Subcutaneous adipose tissue (tissue), 4 donors: ENCODE data around the gene HDAC6. TPM values are rescaled to one million over a fixed set of nuclear protein-coding genes. Genes with fewer than 3 reads are reported as not detected.

ENCODE experiments used
- total RNA-seq, 4 donors: library from RNA; depleted of rRNA; stranded (reverse); fragments of >200 nt; gene quantifications; one replicate each; pipeline ENCODE4 v1.1.0, GENCODE V29; 2016
- TF ChIP-seq, protein P1 (sequence below): fragments of 450-650 bp; IDR thresholded peaks from one replicate; pipeline ENCODE4 v1.5.1; 2016; ENCODE audit warnings: low read depth, mild to moderate bottlenecking, control low read depth, antibody characterized with exemption, moderate library complexity

Gene HDAC6
- total RNA-seq, 4 donors from 2014 or later, result 24.9 to 74.6 (median 59.8) TPM

DNA sequence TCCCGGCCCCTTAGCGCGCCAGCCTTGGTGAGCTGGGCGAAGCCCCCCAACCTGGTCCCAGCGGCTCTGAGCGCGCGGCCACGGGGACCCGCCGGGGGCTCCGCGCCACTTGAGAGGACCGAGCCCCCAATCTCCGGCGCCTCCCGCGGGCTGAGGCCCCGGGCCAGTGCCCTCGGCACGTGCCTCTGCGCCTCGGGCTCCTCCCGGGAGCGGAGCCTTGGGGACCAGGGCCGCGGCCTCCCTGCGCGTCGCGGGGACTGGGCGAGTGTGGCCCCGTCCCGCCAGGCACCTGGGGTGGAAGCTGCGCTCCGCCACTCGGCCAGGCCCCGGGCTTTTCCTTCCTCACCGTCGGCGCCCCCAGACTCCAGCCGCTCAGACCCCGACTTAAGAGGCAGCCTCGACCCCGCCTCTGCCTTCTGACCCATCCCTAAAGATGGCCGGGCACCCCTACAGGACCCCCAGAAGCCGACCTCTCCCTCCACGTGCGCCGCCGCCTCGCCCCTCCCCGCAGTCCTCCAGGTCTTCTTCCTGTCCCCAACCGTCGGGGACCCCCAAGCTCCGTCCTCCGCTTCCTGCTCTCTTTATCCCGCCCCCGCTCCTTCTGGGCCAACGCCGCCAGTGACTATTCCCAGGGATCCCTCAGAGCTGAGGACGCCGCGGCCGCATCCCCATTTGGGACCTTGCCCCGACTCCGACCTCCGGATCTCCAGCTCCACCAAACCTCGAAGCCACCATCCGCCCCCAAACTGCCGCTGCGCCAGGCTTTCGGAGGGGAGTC lies 25.2 kb downstream of the HDAC6 start:
- TF ChIP-seq, protein P1, sequence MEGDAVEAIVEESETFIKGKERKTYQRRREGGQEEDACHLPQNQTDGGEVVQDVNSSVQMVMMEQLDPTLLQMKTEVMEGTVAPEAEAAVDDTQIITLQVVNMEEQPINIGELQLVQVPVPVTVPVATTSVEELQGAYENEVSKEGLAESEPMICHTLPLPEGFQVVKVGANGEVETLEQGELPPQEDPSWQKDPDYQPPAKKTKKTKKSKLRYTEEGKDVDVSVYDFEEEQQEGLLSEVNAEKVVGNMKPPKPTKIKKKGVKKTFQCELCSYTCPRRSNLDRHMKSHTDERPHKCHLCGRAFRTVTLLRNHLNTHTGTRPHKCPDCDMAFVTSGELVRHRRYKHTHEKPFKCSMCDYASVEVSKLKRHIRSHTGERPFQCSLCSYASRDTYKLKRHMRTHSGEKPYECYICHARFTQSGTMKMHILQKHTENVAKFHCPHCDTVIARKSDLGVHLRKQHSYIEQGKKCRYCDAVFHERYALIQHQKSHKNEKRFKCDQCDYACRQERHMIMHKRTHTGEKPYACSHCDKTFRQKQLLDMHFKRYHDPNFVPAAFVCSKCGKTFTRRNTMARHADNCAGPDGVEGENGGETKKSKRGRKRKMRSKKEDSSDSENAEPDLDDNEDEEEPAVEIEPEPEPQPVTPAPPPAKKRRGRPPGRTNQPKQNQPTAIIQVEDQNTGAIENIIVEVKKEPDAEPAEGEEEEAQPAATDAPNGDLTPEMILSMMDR, result no peak

DNA sequence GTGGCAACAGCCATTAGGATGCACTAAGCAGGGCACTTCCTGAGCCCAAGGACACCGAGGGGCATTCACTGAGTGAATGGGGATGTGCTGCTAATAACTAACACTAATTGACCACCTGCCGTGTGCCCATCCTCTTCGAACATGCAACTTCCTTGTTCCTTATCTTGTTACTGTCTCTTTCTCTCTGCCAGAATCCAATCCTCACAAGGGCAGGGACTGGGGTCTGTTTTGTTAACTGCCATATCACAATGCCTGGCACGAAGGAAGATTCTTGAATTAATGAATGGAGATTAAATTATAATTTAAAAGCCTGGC lies 25.7 kb downstream of the HDAC6 start:
- TF ChIP-seq, protein P1, result no peak

DNA sequence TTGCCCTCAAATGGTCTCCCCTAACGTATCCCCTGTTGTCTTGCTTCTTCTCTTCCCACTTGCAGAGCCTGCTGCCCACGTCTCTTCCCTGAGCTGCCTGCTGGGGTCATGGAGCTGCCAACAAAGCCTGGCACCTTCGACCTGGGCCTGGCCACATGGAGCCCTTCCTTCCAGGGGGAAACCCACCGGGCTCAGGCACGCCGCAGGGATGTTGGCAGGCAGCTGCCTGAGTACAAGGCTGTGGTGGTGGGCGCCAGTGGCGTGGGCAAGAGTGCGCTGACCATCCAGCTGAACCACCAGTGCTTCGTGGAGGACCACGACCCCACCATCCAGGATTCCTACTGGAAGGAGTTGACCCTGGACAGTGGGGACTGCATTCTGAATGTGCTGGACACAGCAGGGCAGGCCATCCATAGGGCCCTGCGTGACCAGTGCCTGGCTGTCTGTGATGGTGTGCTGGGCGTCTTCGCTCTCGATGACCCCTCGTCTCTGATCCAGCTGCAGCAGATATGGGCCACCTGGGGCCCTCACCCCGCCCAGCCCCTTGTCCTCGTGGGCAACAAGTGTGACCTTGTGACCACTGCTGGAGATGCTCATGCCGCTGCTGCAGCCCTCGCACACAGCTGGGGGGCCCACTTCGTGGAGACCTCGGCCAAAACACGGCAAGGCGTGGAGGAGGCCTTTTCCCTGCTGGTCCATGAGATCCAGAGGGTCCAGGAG lies 27.3 kb downstream of the HDAC6 start:
- TF ChIP-seq, protein P1, result no peak

DNA sequence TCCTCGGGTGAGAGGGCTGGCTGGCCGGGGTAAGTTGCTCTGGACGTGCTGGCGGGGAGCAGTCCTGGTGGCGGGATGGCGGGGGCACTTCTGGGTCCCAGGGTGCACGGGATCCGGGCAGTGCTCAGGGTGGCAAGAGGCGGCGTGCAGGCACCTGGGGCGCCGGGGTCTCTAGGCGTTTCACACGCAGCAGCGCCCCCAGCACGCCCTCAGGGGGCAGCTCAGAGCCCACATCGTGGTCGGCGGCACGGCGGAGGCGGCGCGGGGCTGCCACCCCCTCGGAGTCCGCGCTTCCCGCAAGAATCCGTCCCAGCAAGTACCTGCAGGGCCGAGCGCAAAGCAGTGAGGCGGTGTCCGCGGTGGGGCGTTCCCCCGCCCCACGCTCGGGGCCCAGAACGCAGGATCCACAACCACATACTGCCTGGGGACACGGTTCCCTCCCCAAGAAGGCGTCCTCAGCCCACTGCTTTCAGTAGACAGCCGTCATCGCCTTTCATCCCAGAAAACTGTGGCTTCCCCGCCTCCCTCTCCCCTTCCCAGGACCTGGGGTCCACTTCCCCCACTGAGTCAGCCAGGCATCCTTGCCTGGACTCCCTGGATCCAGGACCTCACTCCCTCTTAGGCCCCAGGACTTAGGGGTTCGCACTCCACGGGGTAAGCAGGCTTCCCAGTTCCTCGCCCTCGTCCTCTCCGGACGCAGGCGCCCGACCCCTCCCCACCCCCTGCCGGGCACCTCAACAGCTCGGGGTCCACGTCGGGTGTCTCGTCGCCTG lies 29.5 kb downstream of the HDAC6 start:
- TF ChIP-seq, protein P1, result no peak

DNA sequence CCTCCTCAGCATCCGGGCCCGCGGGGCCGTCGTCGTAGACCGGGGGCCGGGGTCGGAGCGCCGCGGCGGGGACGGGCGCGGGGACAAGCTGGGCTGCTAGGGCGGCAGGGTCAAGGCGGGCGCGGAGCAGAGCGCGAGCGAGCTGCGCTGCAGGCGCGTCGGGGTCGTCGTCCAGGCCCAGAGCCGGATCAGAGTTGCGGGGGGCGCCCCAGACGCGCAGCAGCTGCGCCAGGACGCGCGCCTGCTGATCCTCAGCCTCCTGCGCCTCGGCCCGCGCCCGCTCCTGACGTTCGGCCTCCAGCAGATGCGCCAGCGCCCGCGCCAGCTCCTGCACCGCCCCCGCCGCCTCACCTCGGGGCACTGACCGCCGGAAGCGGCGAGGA lies 30.0 kb downstream of the HDAC6 start:
- TF ChIP-seq, protein P1, result no peak

DNA sequence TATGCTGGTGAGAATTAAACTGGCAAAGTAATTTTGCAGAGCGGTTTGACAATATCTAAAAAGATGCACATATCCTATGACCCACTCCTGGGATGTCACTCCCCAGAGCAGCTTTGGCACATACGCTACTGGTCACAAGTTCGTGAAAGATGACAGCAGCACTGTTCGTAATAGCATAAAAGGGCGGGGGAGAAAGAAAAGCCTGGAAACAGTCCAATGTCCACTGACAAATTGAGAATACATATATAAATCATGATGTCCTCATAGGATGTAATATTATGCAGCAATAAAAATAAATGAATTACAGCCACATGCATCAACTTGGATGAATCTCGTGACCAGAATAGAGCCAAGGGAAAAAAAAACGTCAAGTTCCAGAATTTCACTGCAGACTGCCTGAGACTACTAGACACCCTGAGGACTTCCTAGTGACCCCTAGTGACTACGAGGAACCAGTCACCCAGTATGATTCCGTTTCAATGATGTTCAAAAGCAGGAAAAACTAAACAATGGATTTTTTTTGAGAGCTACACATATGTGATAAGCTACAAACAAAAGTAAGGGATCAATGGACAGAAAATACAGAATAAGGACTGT lies 31.8 kb downstream of the HDAC6 start:
- TF ChIP-seq, protein P1, result no peak

DNA sequence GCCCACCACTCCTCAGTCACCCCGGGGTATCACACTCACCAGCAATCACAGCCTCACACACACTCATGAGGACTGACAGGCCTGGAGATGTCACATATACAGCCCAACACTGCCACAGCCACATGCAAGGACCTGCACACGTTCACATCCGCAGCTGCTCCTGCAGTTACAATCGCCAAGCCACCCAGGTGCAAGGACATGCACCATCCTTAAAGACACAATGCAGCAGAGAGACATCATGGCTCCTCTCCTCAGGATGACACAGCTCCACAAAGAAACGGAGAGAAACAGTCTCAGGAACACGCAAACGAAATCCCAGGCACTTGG lies 32.5 kb downstream of the HDAC6 start:
- TF ChIP-seq, protein P1, result no peak
